Prostate gland (tissue), 2 donors: ENCODE results near the gene SRGAP2B.
"Not testable (repeated sequence)": the region's sequence is repeated elsewhere in the genome, so short reads cannot be mapped to it uniquely, and the experiment has no call there.

Experiments used
- POLR2A ChIP-seq: fragments of 450-650 bp; IDR thresholded peaks from one replicate; pipeline ENCODE4 v1.6.1; 2016; ENCODE audit warnings: antibody characterized with exemption, mild to moderate bottlenecking
- POLR2AphosphoS5 ChIP-seq: sonication (generic); formaldehyde crosslinking; IDR thresholded peaks from one replicate; pipeline ENCODE4 v1.6.1; 2017; ENCODE audit warnings: antibody characterized with exemption
- TF ChIP-seq, protein P1 (sequence below), 4 experiments: fragments of 200-600 bp in 2 of 4; fragments of 450-650 bp in 2 of 4; sonication (generic) in 2 of 4; IDR thresholded peaks; 1 replicate in 3 of 4; 2 replicates in 1 of 4; pipeline ENCODE4 v1.5.1; 2016 to 2019; ENCODE audit warnings: antibody characterized with exemption in 4 of 4, mild to moderate bottlenecking in 2 of 4, moderate library complexity in 2 of 4

DNA sequence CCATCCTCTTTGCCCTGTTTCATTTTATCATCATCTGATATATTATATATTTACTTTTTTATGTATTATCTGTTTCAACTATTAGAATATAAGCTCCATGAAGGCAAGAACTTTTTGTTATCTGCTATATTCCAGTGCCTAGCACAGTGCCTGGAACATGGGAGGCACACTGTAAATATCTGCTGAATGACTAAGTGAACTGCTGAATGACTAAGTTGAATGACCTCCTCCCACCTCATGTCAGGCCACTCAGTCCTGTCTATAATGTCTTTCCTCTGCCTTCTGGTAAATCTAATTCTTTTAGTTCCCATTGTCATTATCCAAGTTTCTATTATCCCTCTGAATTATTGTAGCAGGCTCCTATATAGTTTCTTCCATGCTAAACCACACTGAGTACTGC, 156.5 kb downstream of the SRGAP2B start:
- TF ChIP-seq, protein P1, sequence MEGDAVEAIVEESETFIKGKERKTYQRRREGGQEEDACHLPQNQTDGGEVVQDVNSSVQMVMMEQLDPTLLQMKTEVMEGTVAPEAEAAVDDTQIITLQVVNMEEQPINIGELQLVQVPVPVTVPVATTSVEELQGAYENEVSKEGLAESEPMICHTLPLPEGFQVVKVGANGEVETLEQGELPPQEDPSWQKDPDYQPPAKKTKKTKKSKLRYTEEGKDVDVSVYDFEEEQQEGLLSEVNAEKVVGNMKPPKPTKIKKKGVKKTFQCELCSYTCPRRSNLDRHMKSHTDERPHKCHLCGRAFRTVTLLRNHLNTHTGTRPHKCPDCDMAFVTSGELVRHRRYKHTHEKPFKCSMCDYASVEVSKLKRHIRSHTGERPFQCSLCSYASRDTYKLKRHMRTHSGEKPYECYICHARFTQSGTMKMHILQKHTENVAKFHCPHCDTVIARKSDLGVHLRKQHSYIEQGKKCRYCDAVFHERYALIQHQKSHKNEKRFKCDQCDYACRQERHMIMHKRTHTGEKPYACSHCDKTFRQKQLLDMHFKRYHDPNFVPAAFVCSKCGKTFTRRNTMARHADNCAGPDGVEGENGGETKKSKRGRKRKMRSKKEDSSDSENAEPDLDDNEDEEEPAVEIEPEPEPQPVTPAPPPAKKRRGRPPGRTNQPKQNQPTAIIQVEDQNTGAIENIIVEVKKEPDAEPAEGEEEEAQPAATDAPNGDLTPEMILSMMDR (IDR thresholded peaks at IDR 0.05), result not testable (repeated sequence)
- not testable (repeated sequence) for TF ChIP-seq POLR2AphosphoS5, POLR2A
